MM.1S (cell line): ENCODE data around the gene ERAL1.

ENCODE experiments used
- DNase-seq: peaks from one replicate; pipeline ENCODE4 v3.0.0-alpha.2; 2015
- H2AFZ ChIP-seq: fragments of 300-600 bp; sonication (generic); 2 replicates; pipeline ENCODE4 v1.6.0; 2016; ENCODE audit warnings: antibody characterized with exemption, low read length
- H3F3A ChIP-seq: fragments of 300-600 bp; sonication (generic); 2 replicates; pipeline ENCODE4 v1.6.1; 2016; ENCODE audit warnings: mild to moderate bottlenecking, antibody characterized with exemption, low read length, moderate library complexity, mixed read lengths; ENCODE audit not compliant: insufficient read depth
- H3K27ac ChIP-seq: fragments of 300-600 bp; sonication (generic); 2 replicates; pipeline ENCODE4 v1.5.1; 2016; ENCODE audit warnings: mild to moderate bottlenecking, low read length
- H3K27me3 ChIP-seq: fragments of 300-600 bp; sonication (generic); replicated peaks from 2 replicates; pipeline ENCODE4 v1.6.0; 2016; ENCODE audit warnings: low read length; ENCODE audit not compliant: insufficient read depth
- H3K36me3 ChIP-seq: fragments of 300-600 bp; sonication (generic); replicated peaks from 2 replicates; pipeline ENCODE4 v1.6.1; 2016; ENCODE audit warnings: mild to moderate bottlenecking, low read length, mixed read lengths; ENCODE audit not compliant: insufficient read depth
- H3K4me1 ChIP-seq: fragments of 300-600 bp; sonication (generic); 2 replicates; pipeline ENCODE4 v1.6.1; 2016; ENCODE audit warnings: low read length, mixed read lengths
- H3K4me2 ChIP-seq: fragments of 300-600 bp; sonication (generic); 2 replicates; pipeline ENCODE4 v1.6.0; 2016; ENCODE audit warnings: low read depth, low read length
- H3K4me3 ChIP-seq: fragments of 300-600 bp; sonication (generic); 2 replicates; pipeline ENCODE4 v1.5.1; 2016; ENCODE audit warnings: low read length, mixed read lengths
- H3K79me2 ChIP-seq: fragments of 300-600 bp; sonication (generic); 2 replicates; pipeline ENCODE4 v1.6.1; 2016; ENCODE audit warnings: mixed run types, low read length, mixed read lengths
- H3K9ac ChIP-seq: fragments of 300-600 bp; sonication (generic); 2 replicates; pipeline ENCODE4 v1.6.1; 2016; ENCODE audit warnings: low read length, mixed read lengths
- H3K9me2 ChIP-seq: fragments of 300-600 bp; sonication (generic); replicated peaks from 2 replicates; pipeline ENCODE4 v1.6.1; 2016; ENCODE audit warnings: mild to moderate bottlenecking, low read length, mixed read lengths; ENCODE audit not compliant: insufficient read depth
- H3K9me3 ChIP-seq: fragments of 300-600 bp; sonication (generic); replicated peaks from 2 replicates; pipeline ENCODE4 v1.6.1; 2016; ENCODE audit warnings: mild to moderate bottlenecking, low read length, mixed read lengths; ENCODE audit not compliant: insufficient read depth
- H4K20me1 ChIP-seq: fragments of 300-600 bp; sonication (generic); 2 replicates; pipeline ENCODE4 v1.6.1; 2016; ENCODE audit warnings: mild to moderate bottlenecking, low read length, moderate library complexity, mixed read lengths; ENCODE audit not compliant: insufficient read depth
- CTCF ChIP-seq: fragments of 300-600 bp; sonication (generic); IDR thresholded peaks from 2 replicates; pipeline ENCODE4 v1.5.1; 2016; ENCODE audit warnings: antibody characterized with exemption, low read length, mixed read lengths
- EZH2 ChIP-seq: fragments of 300-600 bp; sonication (generic); optimal IDR thresholded peaks from 2 replicates; pipeline ENCODE3; 2017; ENCODE audit warnings: low read depth, mild to moderate bottlenecking, antibody characterized with exemption, low read length, mixed read lengths
- EZH2phosphoT487 ChIP-seq: fragments of 300-600 bp; sonication (generic); IDR thresholded peaks from 2 replicates; pipeline ENCODE4 v1.6.1; 2018; ENCODE audit warnings: antibody characterized with exemption, low read length

Gene ERAL1

GRCh38 chr17:28907709-28908475 lies 53.1 kb downstream of the ERAL1 start:
- no peak overlapping the region for H3K4me2 ChIP-seq
- H3K4me1 ChIP-seq: peaks cover 26% of the 10 kb centered on the region
- no peaks in the 10 kb centered on the region for H3K9me2 ChIP-seq
- H3K27me3 ChIP-seq: no peaks in the 10 kb centered on the region
- H4K20me1 ChIP-seq: no peaks in the 10 kb centered on the region
- H3K9ac ChIP-seq: no peak overlapping the region
- no peak for DNase-seq
- 0 out of 2 replicates have a peak, but pooled peaks cover 11% of the 10 kb centered on the region for H3K36me3 ChIP-seq
- H3K79me2 ChIP-seq: peaks cover 14% of the 10 kb centered on the region
- H3K4me3 ChIP-seq: no peak overlapping the region
- TF ChIP-seq EZH2phosphoT487 (no peak), EZH2 (no peak), CTCF (no peak)
- H3F3A ChIP-seq: peaks cover 20% of the 10 kb centered on the region
- H2AFZ ChIP-seq: no peak overlapping the region
- H3K9me3 ChIP-seq: no peaks in the 10 kb centered on the region
- H3K27ac ChIP-seq: no peak overlapping the region

- Histone ChIP-seq H3K36me3 (0 out of 2 replicates have a peak, but pooled peaks cover 11% of the 10 kb centered on the region), H4K20me1 (no peaks in the 10 kb centered on the region), H3K9me2 (no peaks in the 10 kb centered on the region), H3K4me1 (peaks cover 24% of the 10 kb centered on the region), H3K4me3 (no peak overlapping the region), H3K9me3 (no peaks in the 10 kb centered on the region), H3K27ac (no peak overlapping the region), H3K4me2 (no peak overlapping the region), H3K9ac (no peak overlapping the region), H3K79me2 (peaks cover 14% of the 10 kb centered on the region), H3F3A (peaks cover 15% of the 10 kb centered on the region), H2AFZ (no peak overlapping the region), H3K27me3 (no peaks in the 10 kb centered on the region)
- no peak for TF ChIP-seq EZH2
- no peak for DNase-seq
Observed at GRCh38 chr17:28908640-28909167, 53.9 kb downstream of the ERAL1 start.

GRCh38 chr17:28910534-28910933 lies 55.7 kb downstream of the ERAL1 start:
- Histone ChIP-seq H3K27me3 (no peaks in the 10 kb centered on the region), H3K79me2 (peaks cover 20% of the 10 kb centered on the region), H3K27ac (no peak overlapping the region), H3K4me1 (peaks cover 24% of the 10 kb centered on the region), H3K9me3 (no peaks in the 10 kb centered on the region), H3K4me2 (no peak overlapping the region), H3K4me3 (no peak overlapping the region), H3F3A (peaks cover 12% of the 10 kb centered on the region), H3K36me3 (peaks cover 18% of the 10 kb centered on the region), H3K9me2 (no peaks in the 10 kb centered on the region), H2AFZ (no peak overlapping the region), H3K9ac (no peak overlapping the region), H4K20me1 (no peaks in the 10 kb centered on the region)
- no peak for DNase-seq
- TF ChIP-seq EZH2: no peak
- no peak for TF ChIP-seq CTCF
- TF ChIP-seq EZH2phosphoT487: no peak
